ENCODE measurements around the gene HELZ2. TPM values are rescaled to one million over a fixed set of nuclear protein-coding genes. Genes with fewer than 3 reads are reported as not detected.

Gene HELZ2
- total RNA-seq, 1 donor from 2014 or later, result 29.0 TPM

DNA sequence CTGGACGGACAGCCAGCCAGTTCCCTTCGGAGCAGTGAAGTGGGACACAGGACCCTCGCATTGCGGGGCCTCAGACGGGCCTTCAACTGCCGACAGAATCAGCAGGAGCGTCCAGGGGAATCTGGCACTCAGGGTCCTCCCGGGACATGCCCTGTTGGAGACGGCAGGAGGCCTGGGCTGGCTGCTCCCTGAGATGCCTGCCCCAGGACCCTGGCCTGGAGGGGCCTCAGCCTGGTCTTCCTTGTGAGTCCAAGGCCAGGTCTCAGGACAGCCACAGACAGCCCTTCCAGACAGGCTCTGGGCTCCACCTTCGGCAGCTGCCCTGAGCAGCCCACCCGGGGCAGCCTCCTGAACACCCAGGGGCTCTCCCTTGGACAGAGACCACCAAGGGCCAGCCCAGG, 14.6 kb upstream of the HELZ2 start:
- H3K4me1 Mint-ChIP-seq (ENCODE audit: unreplicated experiment), result no peaks in the 10 kb centered on the region
- H3K27ac Mint-ChIP-seq (ENCODE audit: unreplicated experiment), result no peak overlapping the region
- no peak for TF ChIP-seq CTCF (IDR thresholded peaks at IDR 0.05)
- no peaks in the 10 kb centered on the region for H3K27me3 Mint-ChIP-seq (ENCODE audit: unreplicated experiment)
- H3K9me3 Mint-ChIP-seq (ENCODE audit: unreplicated experiment), result no peaks in the 10 kb centered on the region
- no peak for DNase-seq (ENCODE audit: extremely low spot score, unreplicated experiment)
- H3K4me3 Mint-ChIP-seq (ENCODE audit: unreplicated experiment), result no peak overlapping the region
- H3K36me3 Mint-ChIP-seq (ENCODE audit: unreplicated experiment), result peaks cover 16% of the 10 kb centered on the region

- Mint-ChIP-seq H3K27ac (ENCODE audit: unreplicated experiment) (no peak overlapping the region), H3K4me3 (ENCODE audit: unreplicated experiment) (no peak overlapping the region), H3K27me3 (ENCODE audit: unreplicated experiment) (no peaks in the 10 kb centered on the region), H3K9me3 (ENCODE audit: unreplicated experiment) (no peaks in the 10 kb centered on the region), H3K4me1 (ENCODE audit: unreplicated experiment) (peaks cover 2% of the 10 kb centered on the region), H3K36me3 (ENCODE audit: unreplicated experiment) (peaks cover 10% of the 10 kb centered on the region)
- no peak for DNase-seq (ENCODE audit: extremely low spot score, unreplicated experiment)
- no peak for TF ChIP-seq CTCF (IDR thresholded peaks at IDR 0.05)
Observed at GRCh38 chr20:63587776-63588591, 13.9 kb upstream of the HELZ2 start.

DNA sequence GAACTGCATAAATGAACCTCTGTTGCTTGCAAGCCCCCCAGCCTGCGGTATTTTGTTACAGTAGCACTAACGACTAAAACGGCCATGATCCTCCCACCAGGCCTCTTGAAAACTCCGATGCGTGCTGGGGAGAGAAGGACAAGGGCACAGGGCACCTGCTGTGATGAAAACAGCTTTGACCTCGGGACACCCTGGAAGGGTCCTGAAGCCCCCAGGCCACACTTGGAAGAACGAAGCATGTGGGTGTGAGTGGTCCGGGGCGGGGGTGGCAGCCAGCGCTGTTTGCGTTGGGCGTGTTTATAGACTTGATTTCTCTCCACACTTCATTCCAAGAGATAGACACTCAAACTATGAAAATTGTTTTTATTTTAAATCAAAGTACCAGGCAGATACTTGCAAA, 13.2 kb upstream of the HELZ2 start:
- no peak overlapping the region for H3K27ac Mint-ChIP-seq (ENCODE audit: unreplicated experiment)
- no peak for DNase-seq (ENCODE audit: extremely low spot score, unreplicated experiment)
- H3K36me3 Mint-ChIP-seq (ENCODE audit: unreplicated experiment), result peaks cover 10% of the 10 kb centered on the region
- no peak for TF ChIP-seq CTCF (IDR thresholded peaks at IDR 0.05)
- H3K4me3 Mint-ChIP-seq (ENCODE audit: unreplicated experiment), result no peak overlapping the region
- no peaks in the 10 kb centered on the region for H3K27me3 Mint-ChIP-seq (ENCODE audit: unreplicated experiment)
- H3K9me3 Mint-ChIP-seq (ENCODE audit: unreplicated experiment), result no peaks in the 10 kb centered on the region
- H3K4me1 Mint-ChIP-seq (ENCODE audit: unreplicated experiment), result peaks cover 6% of the 10 kb centered on the region

DNA sequence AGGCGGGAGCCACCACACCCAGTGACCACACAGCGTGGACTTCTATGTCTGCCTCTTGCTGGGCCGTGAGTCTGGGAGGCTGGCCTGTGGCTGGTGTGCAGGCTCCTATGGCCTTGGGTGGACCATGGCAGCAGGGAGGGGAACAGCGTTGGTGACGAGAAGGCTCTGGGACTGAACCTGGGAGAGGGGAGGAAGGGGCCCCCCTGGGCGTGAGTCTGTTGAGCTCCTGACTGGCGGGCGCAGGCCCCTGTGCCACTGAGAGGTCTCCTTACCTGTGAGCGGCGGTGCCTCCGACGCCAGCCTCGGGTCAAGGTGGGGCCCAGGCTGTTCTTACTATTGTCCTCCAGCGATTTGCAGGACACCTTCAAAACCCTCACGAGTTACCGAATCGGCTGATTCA, 12.8 kb upstream of the HELZ2 start:
- Mint-ChIP-seq H3K27ac (ENCODE audit: unreplicated experiment) (no peak overlapping the region), H3K9me3 (ENCODE audit: unreplicated experiment) (no peaks in the 10 kb centered on the region), H3K36me3 (ENCODE audit: unreplicated experiment) (peaks cover 10% of the 10 kb centered on the region), H3K4me3 (ENCODE audit: unreplicated experiment) (no peak overlapping the region), H3K27me3 (ENCODE audit: unreplicated experiment) (no peaks in the 10 kb centered on the region), H3K4me1 (ENCODE audit: unreplicated experiment) (peaks cover 6% of the 10 kb centered on the region)
- TF ChIP-seq CTCF (IDR thresholded peaks at IDR 0.05), result no peak
- no peak for DNase-seq (ENCODE audit: extremely low spot score, unreplicated experiment)

DNA sequence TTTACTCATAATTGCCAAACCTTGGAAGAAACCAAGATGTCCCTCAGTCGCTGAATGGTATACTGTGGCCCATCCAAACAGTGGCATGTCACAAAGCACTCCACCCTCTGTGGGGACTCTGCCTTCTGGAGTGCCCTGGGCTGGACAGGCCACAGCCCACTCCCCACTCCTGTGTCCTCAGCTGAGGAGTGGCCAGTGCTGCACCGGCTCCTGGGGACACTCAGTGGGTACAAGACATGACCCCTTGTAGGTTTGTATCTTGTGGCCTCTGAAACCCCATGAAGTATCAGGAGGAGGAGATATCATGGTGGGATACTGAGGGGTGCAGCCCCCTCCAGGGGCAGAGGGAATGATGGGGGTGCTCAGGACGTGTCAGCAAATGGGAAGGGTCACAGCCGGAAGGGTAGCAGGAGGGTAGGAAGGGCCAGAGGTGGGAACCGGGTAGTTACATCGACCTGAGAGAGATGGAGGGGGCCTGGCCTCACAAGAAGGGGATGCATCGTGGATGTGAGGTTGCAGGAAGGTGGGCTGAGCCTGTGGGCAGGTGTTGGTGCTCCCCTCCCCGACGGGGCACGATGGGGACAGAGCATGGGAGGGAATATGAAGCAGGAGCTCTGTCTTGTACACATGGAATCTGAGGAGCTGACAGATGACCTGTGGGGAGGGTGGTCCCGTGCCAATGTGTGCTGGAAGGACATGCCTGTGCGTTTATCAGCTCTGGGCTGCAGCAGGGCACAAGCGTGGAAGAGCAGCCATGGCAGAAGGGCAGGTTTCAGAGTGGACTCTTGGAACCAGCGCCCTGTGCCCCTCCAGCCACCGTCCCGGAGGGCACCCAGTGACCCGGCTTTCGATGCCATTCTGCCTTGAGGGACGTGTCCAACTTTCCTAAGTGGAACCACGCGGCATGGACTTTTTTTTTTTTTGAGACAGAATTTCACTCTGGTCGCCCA, 11.9 kb upstream of the HELZ2 start:
- Mint-ChIP-seq H3K36me3 (ENCODE audit: unreplicated experiment) (peaks cover 10% of the 10 kb centered on the region), H3K27me3 (ENCODE audit: unreplicated experiment) (no peaks in the 10 kb centered on the region), H3K4me1 (ENCODE audit: unreplicated experiment) (peaks cover 6% of the 10 kb centered on the region), H3K27ac (ENCODE audit: unreplicated experiment) (no peak overlapping the region), H3K9me3 (ENCODE audit: unreplicated experiment) (no peaks in the 10 kb centered on the region), H3K4me3 (ENCODE audit: unreplicated experiment) (no peak overlapping the region)
- TF ChIP-seq CTCF (IDR thresholded peaks at IDR 0.05), result no peak
- no peak for DNase-seq (ENCODE audit: extremely low spot score, unreplicated experiment)

Data from osteocyte (in vitro differentiated cells).